C4-2B (cell line): Measurements from ENCODE around the gene KPNA3.

Experiments
- ZFX ChIP-seq: fragments of 450-650 bp; IDR thresholded peaks from 2 replicates; pipeline ENCODE4 v1.6.1; 2017
- TF ChIP-seq, protein P1 (sequence below): fragments of 450-650 bp; conservative IDR thresholded peaks from 2 replicates; pipeline ENCODE4 v1.5.1; 2017; ENCODE audit warnings: mild to moderate bottlenecking

DNA sequence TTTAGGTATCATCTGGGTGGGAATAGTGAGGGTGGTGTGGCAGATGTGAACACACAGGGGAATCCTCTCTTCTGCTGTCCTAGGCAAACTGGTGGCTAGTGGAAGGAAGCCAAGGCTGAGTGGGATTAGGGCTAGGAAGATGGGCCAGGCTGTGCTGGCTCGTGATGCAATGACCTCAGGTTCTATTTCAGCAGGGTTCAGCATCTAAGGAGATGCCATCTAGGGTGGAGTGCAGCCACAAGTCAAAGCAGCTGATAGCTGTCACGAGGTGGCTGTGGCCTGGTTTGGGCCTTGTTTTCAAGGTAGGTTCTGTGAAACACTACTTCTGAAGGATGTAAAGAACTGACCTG, 142.5 kb downstream of the KPNA3 start:
- TF ChIP-seq, protein P1, sequence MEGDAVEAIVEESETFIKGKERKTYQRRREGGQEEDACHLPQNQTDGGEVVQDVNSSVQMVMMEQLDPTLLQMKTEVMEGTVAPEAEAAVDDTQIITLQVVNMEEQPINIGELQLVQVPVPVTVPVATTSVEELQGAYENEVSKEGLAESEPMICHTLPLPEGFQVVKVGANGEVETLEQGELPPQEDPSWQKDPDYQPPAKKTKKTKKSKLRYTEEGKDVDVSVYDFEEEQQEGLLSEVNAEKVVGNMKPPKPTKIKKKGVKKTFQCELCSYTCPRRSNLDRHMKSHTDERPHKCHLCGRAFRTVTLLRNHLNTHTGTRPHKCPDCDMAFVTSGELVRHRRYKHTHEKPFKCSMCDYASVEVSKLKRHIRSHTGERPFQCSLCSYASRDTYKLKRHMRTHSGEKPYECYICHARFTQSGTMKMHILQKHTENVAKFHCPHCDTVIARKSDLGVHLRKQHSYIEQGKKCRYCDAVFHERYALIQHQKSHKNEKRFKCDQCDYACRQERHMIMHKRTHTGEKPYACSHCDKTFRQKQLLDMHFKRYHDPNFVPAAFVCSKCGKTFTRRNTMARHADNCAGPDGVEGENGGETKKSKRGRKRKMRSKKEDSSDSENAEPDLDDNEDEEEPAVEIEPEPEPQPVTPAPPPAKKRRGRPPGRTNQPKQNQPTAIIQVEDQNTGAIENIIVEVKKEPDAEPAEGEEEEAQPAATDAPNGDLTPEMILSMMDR = no peak
- no peak for TF ChIP-seq ZFX
